ENCODE results near the gene FTCDNL1.

Gene FTCDNL1

GRCh38 chr2:199896617-199897016 lies 45.6 kb upstream of the FTCDNL1 start (continued):
- TF ChIP-seq SP2 (tag by site-specific recombination; IDR thresholded peaks at IDR 0.05), result no peak

GRCh38 chr2:199895406-199895805 lies 44.4 kb upstream of the FTCDNL1 start:
- no peak for TF ChIP-seq SP3 (tag by site-specific recombination; IDR thresholded peaks at IDR 0.05)
- TF ChIP-seq PRDM6 (tag by site-specific recombination; IDR thresholded peaks at IDR 0.05), result peak; percentile 13; the same call in 1 of the 2 replicates
- CTCF ChIA-PET, result interaction anchor here (0.6 kb wide), 2 partner anchors 19 to 774 kb away, joined by 3 to 4 read pairs; no protein-coding TSS in a partner anchor
- Histone ChIP-seq H3K4me3 (ENCODE audit: low read depth, low read length) (no peak overlapping the region), H3K9me3 (ENCODE audit: control insufficient read depth, insufficient read depth, low read depth, low read length) (no peaks in the 10 kb centered on the region), H3K4me1 (ENCODE audit: control insufficient read depth, insufficient read depth, low read length) (peaks cover 6% of the 10 kb centered on the region; the same call in 1 of the 2 replicates), H3K36me3 (ENCODE audit: control insufficient read depth in 2 of 2, insufficient read depth in 1 of 2, low read length in 2 of 2) (no peaks in the 10 kb centered on the region), H3K27ac (ENCODE audit: extremely low read depth, low read depth, low read length) (no peak overlapping the region)
- POLR2A ChIA-PET, result interaction anchor here (1.0 kb wide), 1 partner anchor 209 kb away, joined by 3 read pairs; no protein-coding TSS in a partner anchor

- Histone ChIP-seq H3K27ac (ENCODE audit: extremely low read depth, low read depth, low read length) (no peak overlapping the region), H3K4me3 (ENCODE audit: low read depth, low read length) (no peak overlapping the region), H3K4me1 (ENCODE audit: control insufficient read depth, insufficient read depth, low read length) (no peaks in the 10 kb centered on the region), H3K9me3 (ENCODE audit: control insufficient read depth, insufficient read depth, low read depth, low read length) (no peaks in the 10 kb centered on the region), H3K36me3 (ENCODE audit: control insufficient read depth in 2 of 2, insufficient read depth in 1 of 2, low read length in 2 of 2) (no peaks in the 10 kb centered on the region)
- TF ChIP-seq SETDB1 (IDR thresholded peaks at IDR 0.05; ENCODE audit: insufficient read length, low read length) (peak; percentile 89), ZNF518A (tag by site-specific recombination; conservative IDR thresholded peaks at IDR 0.05; ENCODE audit: low read depth) (no peak)
- POLR2A ChIA-PET, result no interaction called here
- CTCF ChIA-PET, result no interaction called here
These were observed 32.7 kb upstream of the FTCDNL1 start for GRCh38 chr2:199883474-199884212.

GRCh38 chr2:199882667-199883066 lies 31.7 kb upstream of the FTCDNL1 start:
- Histone ChIP-seq H3K27ac (ENCODE audit: extremely low read depth, low read depth, low read length) (no peak overlapping the region), H3K4me1 (ENCODE audit: control insufficient read depth, insufficient read depth, low read length) (no peaks in the 10 kb centered on the region), H3K4me3 (ENCODE audit: low read depth, low read length) (no peak overlapping the region), H3K9me3 (ENCODE audit: control insufficient read depth, insufficient read depth, low read depth, low read length) (no peaks in the 10 kb centered on the region), H3K36me3 (ENCODE audit: control insufficient read depth in 2 of 2, insufficient read depth in 1 of 2, low read length in 2 of 2) (no peaks in the 10 kb centered on the region)
- ChIA-PET POLR2A (no interaction called here), CTCF (interaction anchor here (1.0 kb wide), 1 partner anchor 10 kb away, joined by 3 read pairs; no protein-coding TSS in a partner anchor)
- no peak for TF ChIP-seq SP3 (tag by site-specific recombination; IDR thresholded peaks at IDR 0.05)
- no peak for TF ChIP-seq ZNF791 (tag by site-specific recombination; IDR thresholded peaks at IDR 0.05)
- no peak for TF ChIP-seq ZNF558 (tag by site-specific recombination; IDR thresholded peaks at IDR 0.05)
- TF ChIP-seq PBX3 (CRISPR knock-in tag; IDR thresholded peaks at IDR 0.05), result no peak
- TF ChIP-seq ZBTB21 (tag by site-specific recombination; IDR thresholded peaks at IDR 0.05), result no peak
- TF ChIP-seq ZNF768 (tag by site-specific recombination; IDR thresholded peaks at IDR 0.05), result no peak
- no peak for TF ChIP-seq HOXD13 (CRISPR knock-in tag; IDR thresholded peaks at IDR 0.05; ENCODE audit: borderline replicate concordance)
- no peak for TF ChIP-seq ZNF639 (tag by site-specific recombination; IDR thresholded peaks at IDR 0.05)
- TF ChIP-seq ZNF623 (tag by site-specific recombination; IDR thresholded peaks at IDR 0.05), result no peak
- no peak for TF ChIP-seq ZNF704 (tag by site-specific recombination; IDR thresholded peaks at IDR 0.05)
- TF ChIP-seq PATZ1 (tag by site-specific recombination; IDR thresholded peaks at IDR 0.05), result no peak

Data from HEK293 (cell line).